Measurements from ENCODE around the gene OPALIN.

Gene OPALIN

GRCh38 chr10:96384506-96384905, 25.7 kb upstream of the OPALIN start:
- H3K4me3 ChIP-seq (ENCODE audit: low read depth, low read length) = no peak overlapping the region
- TF ChIP-seq CTCF (IDR thresholded peaks at IDR 0.05; ENCODE audit: borderline replicate concordance, insufficient read depth, low read depth, low read length) = no peak

GRCh38 chr10:96380821-96381220, 22.0 kb upstream of the OPALIN start:
- no peak for TF ChIP-seq CTCF (IDR thresholded peaks at IDR 0.05; ENCODE audit: borderline replicate concordance, insufficient read depth, low read depth, low read length)
- H3K4me3 ChIP-seq (ENCODE audit: low read depth, low read length) = no peak overlapping the region

GRCh38 chr10:96379758-96380157, 21.0 kb upstream of the OPALIN start:
- H3K4me3 ChIP-seq (ENCODE audit: low read depth, low read length) = no peak overlapping the region
- TF ChIP-seq CTCF (IDR thresholded peaks at IDR 0.05; ENCODE audit: borderline replicate concordance, insufficient read depth, low read depth, low read length) = no peak

GRCh38 chr10:96378741-96379140, 19.9 kb upstream of the OPALIN start:
- no peak for TF ChIP-seq CTCF (IDR thresholded peaks at IDR 0.05; ENCODE audit: borderline replicate concordance, insufficient read depth, low read depth, low read length)
- H3K4me3 ChIP-seq (ENCODE audit: low read depth, low read length) = no peak overlapping the region

- H3K4me3 ChIP-seq (ENCODE audit: low read depth, low read length) = no peak overlapping the region
- no peak for TF ChIP-seq CTCF (IDR thresholded peaks at IDR 0.05; ENCODE audit: borderline replicate concordance, insufficient read depth, low read depth, low read length)
Observed at GRCh38 chr10:96377816-96378294, 19.1 kb upstream of the OPALIN start.

GRCh38 chr10:96376483-96376882, 17.7 kb upstream of the OPALIN start:
- no peak overlapping the region for H3K4me3 ChIP-seq (ENCODE audit: low read depth, low read length)
- no peak for TF ChIP-seq CTCF (IDR thresholded peaks at IDR 0.05; ENCODE audit: borderline replicate concordance, insufficient read depth, low read depth, low read length)

GRCh38 chr10:96374985-96375830, 16.4 kb upstream of the OPALIN start:
- peak; percentile 94 for TF ChIP-seq CTCF (IDR thresholded peaks at IDR 0.05; ENCODE audit: borderline replicate concordance, insufficient read depth, low read depth, low read length)
- peak overlapping the region; percentile 40 for H3K4me3 ChIP-seq (ENCODE audit: low read depth, low read length)

All from GM12875 (cell line).